Stimulated activated CD4-positive, alpha-beta T cell treated with anti-CD3 and anti-CD28 coated beads, Interleukin-2, amount 100 ng/mL, for 24 hours (primary cell): ENCODE measurements around the gene C4BPB.
"Not testable (repeated sequence)": the region's sequence is repeated elsewhere in the genome, so short reads cannot be mapped to it uniquely, and the experiment has no call there.

ENCODE experiments used
- DNase-seq, 2 donors: peaks; one replicate each; pipeline ENCODE4 v3.0.0-alpha.2; 2020

The C4BPB gene

DNA sequence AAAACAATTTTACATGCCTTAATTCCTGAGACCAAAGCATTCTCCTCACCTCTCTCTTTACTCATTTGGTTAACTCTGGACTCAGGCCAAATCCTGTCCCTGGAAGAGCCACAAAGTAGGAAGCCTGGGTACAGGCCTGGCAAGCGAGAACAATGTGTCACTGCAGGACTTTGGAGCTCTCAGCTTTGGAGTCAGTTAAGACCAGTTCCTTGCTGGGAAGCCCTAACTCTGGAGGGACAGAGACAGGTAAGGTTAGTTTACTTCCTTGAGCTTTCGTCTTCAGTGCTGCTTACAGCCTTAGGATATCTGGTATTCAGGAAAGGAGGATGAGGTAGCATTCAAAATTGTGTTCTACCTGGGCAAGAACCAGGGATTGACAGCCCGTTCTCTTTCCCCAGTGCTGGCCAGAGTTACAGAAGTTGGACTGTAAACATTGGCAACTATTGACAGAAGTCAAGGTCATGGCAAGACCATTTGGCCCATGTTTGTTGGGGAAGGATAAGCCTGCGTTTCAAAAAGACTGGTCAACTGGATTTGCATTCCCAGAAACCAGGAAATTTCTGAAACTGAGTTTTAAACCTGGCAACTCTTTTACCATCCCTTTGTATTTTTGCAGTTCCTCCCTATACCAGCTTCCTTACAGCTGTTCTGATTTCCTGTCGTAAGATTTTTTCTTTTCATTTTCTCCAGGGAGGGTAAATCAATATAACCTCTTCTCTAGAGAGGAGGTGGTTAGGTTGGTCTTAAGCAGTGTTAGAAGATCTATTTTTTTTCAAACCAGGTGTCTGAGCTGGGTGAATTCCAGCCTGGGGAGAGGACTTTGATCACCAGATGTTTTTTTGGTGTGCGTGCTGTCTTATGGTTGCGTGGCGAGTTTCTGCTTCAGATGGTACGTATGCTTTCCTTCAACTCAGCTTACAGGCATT lies at the start of gene C4BPB:
TSS of gene C4BPB (plus strand) at position 160 of the 926 bp plus-strand sequence. CDS start at position 832, 672 bp downstream.
- no peak for DNase-seq

- DNase-seq, result no peak
Observed at GRCh38 chr1:207039380-207040180, 49.1 kb upstream of the C4BPB start.

DNA sequence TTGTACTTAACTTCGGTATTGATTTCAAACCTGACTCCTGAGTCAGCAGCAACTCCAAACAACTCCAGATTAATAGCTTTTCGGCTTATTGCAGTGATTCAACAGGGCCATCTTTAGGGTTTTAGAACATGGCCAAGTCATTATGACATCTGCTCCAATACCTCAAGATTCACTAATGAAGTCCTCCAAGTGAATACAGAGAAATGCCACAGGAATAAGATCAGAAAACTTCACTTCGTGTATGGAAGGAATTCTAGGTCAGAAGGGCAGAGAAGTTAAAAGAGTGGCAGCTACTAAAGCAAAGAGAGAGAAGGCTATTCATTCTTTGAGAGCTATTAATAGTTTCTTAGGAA lies 48.5 kb upstream of the C4BPB start:
- DNase-seq, result no peak

DNA sequence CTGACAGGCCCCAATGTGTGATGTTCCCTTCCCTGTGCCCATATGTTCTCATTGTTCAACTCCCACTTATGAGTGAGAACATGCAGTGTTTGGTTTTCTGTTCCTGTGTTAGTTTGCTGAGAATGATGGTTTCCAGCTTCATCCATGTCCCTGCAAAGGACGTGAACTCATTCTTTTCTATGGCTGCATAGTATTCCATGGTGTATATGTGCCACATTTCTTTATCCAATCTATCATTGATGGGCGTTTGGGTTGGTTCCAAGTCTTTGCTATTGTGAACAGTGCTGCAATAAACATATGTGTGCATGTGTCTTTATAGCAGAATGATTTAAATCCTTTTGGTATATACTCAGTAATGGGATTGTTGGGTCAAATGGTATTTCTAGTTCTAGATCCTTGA lies 47.3 kb upstream of the C4BPB start:
- DNase-seq, result not testable (repeated sequence)

GRCh38 chr1:207045453-207045852 lies 43.2 kb upstream of the C4BPB start:
- no peak for DNase-seq

- no peak for DNase-seq
Observed at GRCh38 chr1:207047505-207047904, 41.2 kb upstream of the C4BPB start.

DNA sequence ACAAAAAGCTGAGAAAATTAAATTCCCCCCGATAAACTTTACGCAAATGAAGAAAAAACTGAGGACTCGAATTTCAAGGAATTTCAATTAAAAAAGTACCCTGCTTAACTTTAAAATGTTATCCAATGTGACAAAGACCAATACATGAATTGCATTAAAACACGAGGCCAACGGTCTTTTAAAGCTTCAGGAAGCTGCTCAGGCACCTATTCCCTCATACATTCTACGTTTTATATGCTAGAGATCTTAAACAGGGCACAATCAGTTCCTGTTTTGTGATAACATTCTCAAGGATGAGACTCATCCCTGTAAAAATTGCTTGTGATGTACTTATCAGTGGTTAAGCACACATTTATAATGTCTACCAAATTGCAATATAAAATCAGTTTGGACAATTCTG lies 40.6 kb upstream of the C4BPB start:
- no peak for DNase-seq

DNA sequence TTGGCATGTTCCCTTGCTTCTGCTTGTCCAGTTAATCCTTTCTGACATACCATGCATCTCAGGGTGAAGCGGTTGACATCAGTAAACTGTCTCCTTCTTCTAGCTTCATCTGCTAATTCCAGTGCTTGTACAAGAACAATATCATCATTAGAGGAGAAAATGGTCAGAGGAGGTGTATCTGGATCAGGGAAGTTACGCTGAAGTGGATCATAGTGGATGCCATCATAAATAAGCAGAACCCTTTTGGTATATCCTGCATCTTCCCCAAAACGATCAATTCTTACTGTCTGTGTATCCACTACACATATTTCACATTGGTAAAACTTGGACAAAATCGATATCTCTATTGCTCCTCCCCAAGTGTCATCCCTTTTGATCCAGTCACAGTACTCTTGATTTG lies 39.6 kb upstream of the C4BPB start:
- no peak for DNase-seq

- DNase-seq, result no peak
Observed at GRCh38 chr1:207049514-207049913, 39.1 kb upstream of the C4BPB start.

GRCh38 chr1:207049974-207050391 lies 38.7 kb upstream of the C4BPB start:
- DNase-seq, result peak; percentile 46 to 55

- DNase-seq, result peak; percentile 89 to 93
Observed at GRCh38 chr1:207050480-207051190, 38.0 kb upstream of the C4BPB start.

- peak in 1 of 2 donors; percentile 7 for DNase-seq
Observed at GRCh38 chr1:207051191-207051943, 37.3 kb upstream of the C4BPB start, which contains the start of gene YOD1. Gene YOD1 (minus strand): TSS chr1:207051208. CDS start chr1:207051030, 178 bp downstream.

DNA sequence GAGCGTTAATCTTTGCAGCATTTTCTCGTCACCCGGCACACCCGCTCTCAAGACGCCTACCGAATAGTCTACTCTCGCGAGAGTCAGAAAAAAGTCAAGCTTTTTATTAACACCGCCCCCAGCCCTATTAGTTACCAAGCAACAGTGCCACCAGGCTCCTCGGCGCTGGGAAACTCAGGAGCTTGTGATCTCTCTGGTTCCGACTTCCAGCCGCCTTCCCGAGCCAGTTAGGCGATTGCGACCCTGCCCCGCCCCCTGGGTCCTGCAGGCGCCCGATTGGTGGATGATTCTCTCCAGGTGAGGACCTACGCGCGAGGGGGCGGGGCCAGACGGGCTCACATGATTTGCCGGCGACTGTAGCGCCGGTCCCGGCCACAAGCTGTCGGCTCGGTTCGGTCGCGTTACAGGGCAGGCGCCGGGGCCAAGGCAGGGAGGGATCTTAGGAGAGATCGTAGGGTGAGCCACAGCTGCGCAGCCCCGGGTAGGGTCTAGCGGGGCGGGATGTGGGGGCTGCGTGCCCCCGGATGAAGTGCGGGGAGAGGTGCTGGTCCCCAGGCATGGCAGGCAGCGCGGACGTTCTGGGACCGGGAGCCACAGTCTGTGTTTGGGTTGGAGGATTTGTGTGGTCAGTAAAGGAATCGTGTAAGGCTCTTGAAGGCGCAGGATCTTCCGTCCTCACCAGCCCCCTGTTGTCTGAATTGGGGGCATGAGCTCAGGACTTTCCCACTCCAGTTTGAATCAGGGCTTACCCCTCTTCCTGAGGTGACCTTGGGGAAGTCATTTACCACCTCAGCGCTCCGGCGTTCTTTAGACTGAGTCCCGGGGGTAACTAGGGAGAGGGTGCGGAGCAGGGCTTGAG lies 35.5 kb upstream of the C4BPB start, which contains the start of gene PFKFB2:
TSS of gene PFKFB2 (plus strand) at position 365 of the 859 bp plus-strand sequence. CDS start 1,443 bp downstream, outside the sequence.
- peak; percentile 95 to 98 for DNase-seq

GRCh38 chr1:207054491-207054890 lies 34.2 kb upstream of the C4BPB start:
- DNase-seq, result no peak

GRCh38 chr1:207055386-207056001 lies 33.2 kb upstream of the C4BPB start:
- no peak for DNase-seq

- DNase-seq, result no peak
Observed at GRCh38 chr1:207056673-207057072, 32.0 kb upstream of the C4BPB start.

GRCh38 chr1:207058252-207058651 lies 30.4 kb upstream of the C4BPB start:
- no peak for DNase-seq

- no peak for DNase-seq
Observed at GRCh38 chr1:207058878-207059867, 29.5 kb upstream of the C4BPB start.

- no peak for DNase-seq
Observed at GRCh38 chr1:207059881-207060280, 28.8 kb upstream of the C4BPB start.
